TTC549 (cell line): Measurements from ENCODE around the gene LHX4.

Source experiments
- FAIRE-seq: peaks from 2 replicates; lab custom pipeline; 2012; peaks lifted over from hg19 to GRCh38; lab: Jason Lieb, UNC

Gene LHX4

DNA sequence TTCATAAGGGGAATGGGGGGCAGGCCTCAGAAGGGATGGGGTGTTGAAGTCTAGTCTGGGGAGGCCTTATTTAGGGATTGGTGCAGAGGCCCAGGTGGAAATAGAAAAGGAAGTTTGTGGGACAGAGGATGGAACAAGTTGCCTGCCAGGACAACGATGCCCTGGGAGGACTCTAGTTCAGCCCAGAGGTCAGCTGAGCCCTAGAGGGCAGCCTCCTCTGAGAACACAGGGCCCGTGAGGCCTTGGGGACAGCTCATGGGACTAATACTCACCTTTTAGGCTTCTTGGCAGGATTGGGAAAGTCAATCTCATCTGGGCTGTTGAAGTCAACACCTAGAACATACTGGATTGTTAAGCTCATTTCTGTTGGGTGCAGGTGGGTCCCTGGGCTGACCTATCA, 43.0 kb downstream of the LHX4 start:
- FAIRE-seq = no peak

DNA sequence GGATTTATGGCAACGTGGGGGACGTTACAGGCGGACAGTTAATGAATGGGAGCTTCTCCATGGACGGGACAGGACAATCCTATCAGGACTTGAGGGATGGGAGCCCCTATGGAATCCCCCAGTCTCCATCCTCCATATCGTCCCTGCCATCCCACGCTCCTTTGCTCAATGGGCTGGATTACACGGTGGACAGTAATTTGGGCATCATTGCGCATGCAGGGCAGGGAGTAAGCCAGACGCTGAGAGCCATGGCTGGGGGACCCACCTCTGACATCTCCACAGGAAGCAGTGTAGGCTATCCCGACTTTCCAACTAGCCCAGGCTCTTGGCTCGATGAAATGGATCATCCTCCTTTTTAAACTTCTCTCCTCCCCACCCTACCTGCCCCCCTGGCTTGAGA, 44.2 kb downstream of the LHX4 start:
- FAIRE-seq = no peak

DNA sequence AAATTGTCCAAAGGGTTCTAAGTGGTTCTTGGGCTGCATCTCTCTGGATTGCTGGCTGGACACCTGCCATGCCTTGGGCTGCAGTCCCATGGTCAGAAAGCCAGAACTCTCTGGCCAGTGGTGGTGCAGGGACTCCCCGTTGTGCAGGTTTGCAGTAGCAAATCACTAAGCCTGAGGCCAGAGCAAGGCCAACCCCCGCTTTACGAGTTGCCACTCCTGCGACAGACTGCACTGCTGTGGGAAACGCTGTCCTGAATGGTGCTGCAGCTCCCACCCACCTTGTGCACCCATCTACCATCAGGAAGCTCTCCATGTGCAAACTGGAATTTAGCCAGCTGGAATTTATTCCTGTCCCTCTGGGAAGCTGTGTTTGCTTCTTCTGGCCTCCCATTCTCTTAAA, 45.7 kb downstream of the LHX4 start:
- FAIRE-seq = no peak

DNA sequence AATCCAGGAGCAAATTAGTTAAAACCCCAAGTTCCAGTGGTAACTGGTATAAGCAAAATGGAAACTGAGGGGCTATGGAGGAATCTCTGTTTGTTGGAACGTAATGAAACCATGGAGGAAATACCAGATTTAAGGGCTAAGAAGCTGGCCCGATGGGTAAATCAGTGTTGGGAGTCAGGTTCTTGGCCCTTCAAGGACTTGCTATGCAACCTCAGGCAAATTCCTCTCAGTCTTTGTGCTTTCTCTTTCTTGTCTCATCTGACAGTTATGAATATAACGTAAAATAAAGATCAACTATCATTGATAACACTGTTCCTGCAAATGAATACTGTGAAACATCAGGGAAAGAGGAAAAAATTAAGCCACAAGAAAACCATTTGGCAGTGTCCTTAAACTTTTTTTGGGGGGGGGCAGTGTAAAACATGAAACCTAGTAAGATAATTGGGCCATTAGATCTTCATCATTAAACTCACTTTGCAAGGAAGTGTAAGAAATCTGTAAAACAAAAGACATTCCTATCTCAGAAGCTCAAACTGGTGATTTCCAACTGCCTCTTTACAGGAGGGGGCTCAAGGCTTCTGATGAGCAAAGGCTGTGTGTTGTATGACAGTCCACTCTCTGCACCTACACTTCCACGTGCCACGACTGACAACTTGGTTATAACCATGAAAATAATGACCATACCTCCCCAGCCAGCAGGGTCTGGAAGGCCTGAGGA, 47.6 kb downstream of the LHX4 start:
- no peak for FAIRE-seq

DNA sequence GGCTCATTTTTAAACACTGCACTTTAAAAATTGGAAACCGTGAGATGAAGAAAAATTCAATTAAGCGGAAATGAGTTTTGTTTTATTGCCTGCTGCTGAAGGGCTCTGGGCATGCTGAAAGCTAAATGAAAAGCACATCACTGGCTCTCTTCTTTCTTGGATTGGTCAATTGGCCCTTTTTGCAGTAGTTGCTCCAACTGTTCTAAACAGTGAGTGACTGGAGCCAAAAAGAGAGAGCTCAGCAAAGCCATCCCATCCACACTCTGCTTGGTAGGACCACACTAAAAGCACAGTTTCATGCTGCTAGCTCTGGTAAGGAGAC, 48.1 kb downstream of the LHX4 start:
- no peak for FAIRE-seq

DNA sequence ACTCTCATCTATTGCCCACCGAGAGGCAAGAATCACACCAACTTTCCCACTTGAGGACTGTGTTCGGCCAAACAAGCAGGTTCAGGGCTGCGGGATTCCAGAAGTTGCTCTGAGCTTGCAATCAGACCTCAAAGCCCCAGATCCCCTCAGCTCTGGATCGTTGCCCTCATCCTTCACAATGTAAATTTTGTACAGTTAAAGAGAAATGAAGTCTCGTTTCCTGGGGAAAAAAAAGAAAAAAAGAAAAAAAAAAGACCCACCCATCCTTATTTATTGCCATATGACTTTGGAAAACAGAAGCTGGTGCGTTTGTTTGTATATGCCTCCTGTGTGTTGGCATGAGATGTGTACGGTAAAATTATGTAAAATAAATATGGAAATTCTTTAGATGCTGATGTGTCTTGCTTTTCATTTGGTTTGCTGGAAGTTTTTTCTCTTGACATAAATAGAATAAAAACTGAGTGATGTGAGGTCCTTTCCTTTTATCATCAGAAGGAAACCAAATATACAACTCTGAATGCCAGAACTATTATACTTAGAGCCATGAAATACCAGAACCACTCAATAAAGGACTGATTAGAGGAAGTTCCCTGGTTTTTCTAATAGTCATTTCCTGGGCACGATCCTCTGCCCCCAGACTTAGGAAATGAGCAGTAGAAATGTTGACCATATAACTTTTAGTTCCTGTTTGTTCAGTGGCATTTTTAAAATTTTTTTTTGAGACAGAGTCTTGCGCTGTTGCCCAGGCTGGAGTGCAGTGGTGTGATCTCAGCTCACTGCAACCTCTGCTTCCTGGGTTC, 48.7 kb downstream of the LHX4 start:
- no peak for FAIRE-seq

DNA sequence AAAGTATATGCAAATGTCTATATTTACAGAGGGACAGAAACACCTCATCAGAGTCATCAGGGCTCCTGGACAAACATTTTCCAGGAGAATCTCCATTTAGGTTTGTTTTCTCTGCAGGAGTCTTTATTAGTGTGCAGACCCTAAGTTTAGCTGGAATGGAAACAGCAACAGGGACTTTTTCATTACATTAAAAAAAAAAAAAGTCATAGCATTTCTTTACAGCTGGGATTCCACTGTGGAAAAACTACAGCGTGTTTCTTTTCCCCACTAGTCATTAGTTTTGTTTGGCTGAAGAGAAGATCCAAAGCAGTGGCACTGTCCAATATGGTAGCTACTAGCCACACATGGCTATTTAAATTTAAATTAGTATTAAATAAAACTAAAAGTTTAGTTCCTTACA, 49.6 kb downstream of the LHX4 start:
- no peak for FAIRE-seq

DNA sequence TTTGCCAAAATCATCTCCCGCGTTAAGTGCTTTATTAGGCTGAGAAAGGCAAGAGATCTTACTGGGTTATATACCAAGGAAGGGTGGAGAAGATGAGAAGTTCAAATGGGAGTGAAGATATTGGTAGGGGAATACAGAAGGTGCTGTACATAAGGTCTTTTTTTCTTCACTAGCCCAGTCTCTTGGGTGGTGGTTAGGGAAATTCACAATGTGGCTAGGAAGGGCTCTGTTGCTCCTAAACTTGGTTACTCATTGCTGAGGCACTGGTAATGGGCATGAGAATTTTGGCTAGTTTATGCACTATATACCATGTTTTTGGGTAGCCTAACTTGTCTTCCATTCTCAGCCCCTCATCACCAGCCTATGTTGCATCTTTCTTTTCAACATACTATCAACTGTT, 50.6 kb downstream of the LHX4 start:
- no peak for FAIRE-seq

DNA sequence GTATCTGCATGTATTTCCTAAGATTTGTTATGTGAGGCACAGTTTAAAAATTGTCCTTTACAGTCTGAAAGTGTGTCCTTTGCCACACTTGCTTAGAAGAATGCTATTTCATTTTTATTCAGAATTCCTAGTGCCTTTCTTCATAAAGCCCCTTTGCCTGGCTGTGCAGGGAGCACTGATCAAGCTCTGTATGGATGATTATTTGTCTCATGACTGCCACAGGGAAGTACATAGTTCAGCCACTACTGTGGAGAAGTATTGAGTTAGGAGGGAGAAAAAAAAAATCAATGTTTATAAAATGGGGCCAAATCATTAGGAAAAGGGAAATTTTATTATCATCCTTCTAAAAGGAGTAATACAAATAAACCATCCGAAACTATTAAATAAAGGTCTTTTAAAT, 51.4 kb downstream of the LHX4 start:
- FAIRE-seq = no peak

DNA sequence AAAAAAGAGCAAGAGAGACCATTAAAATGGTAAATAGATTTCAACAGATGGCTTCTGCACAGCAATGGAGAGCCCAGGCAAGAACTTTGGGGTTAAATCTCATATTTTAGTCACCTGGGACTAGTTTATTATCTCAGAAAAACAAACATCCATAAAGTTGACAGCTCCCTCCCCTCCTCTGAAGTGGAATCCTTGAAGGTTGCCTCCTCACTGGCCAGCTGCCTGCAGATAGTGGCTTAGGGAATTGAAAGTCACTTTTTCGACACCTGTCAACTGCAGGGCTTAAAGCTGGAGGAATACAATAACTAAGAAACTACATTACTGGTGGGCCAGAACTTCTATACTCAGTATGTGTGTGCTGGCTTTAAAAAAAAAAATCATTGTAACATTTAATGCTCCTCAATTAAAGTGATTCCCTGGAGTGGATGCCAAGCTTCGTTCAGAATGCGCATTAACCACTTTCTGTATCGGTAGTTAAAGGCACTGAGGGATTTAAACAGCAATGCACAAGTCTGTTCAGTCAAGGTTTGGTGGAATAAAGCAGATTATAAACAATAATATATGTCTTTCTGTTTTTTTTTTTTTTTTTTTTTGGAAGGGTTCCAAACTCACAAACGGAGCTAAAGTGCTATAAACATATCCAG, 52.5 kb downstream of the LHX4 start:
- no peak for FAIRE-seq

DNA sequence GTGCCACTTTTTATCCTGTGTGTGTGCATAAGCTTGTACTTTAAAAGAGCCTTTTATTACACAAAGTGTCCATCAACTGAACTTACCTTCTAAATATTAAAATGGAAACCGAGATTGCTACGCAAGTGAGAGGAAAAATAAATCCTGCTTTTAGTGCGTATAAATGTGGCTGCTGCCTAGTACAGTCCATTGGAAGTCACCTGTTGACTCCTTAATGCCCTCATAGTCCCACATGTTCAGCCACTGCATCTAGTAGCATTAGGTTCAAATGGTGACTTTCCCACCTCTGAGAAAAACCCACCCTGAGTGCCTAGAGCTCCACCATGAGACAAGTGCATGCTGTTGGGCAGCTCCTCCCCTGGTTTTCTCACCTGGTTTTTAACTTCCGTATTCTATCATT, 53.0 kb downstream of the LHX4 start:
- no peak for FAIRE-seq

DNA sequence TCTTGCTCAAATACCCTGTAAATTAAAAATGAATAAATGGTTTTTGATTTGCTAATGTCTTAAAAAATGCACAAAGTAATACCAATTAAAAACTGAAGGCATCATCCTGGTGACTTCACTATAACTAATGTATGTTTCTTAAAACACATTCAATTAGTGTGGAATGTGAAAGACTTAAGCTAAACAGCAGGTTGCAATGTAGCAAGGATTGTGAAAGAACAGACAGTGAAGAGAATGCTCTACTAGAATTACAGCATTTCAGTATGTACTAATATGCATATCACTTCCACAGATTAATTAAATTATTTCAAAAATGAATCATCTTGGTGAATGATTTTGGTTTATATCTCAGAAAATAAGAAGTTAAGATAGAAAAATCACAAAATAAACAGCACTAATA, 56.4 kb downstream of the LHX4 start:
- no peak for FAIRE-seq

DNA sequence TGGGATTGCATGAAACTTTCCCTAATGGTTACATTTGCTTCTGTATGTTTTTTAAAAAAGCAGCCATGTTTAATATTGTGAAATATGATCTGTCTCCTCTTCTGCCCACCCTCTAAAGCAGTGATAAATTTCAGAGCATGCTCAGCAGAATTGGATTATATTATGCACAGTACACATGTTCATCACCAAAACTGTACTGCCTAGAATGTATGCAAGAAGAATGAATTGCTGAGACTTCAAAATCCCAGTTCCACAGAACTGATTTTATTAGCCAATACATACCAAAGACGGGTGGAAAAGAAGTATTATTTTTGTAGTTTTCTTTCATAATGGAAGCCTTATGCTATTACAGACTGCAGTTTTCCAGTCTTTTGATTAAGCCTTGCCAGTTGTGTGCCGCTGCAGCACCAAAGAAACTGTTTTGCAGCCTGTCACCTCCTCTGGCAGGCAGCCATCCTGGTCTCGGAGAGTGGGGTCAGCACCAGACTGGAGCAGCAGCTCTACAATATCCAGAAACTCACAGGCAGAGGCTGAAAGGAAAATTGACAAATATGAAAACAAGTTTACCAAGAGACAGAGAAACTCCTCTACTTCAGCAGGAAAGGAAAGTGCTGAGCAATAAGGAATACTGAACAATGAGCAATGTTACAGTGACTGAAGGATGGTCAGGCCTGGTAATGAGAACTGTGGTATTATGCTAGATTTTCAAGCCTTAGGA, 58.1 kb downstream of the LHX4 start:
- no peak for FAIRE-seq

DNA sequence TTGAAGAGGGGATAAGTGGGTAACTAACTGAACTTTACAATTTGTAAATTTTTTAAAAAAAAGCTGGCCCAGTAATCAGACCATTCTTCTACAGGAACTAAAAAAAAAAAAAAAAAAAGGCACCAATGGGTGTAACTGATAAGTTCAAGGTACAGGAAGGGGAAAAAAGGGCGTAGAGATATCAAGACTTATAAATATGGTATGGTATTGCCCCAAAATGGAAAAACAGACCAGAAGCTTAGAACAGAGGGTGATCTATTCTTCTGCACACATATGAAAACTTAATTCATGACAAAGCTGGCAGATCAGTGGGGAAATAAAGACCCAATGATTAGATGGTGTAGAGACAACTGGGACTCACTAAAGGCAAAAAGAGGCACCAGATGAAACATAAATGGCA, 58.9 kb downstream of the LHX4 start:
- no peak for FAIRE-seq

DNA sequence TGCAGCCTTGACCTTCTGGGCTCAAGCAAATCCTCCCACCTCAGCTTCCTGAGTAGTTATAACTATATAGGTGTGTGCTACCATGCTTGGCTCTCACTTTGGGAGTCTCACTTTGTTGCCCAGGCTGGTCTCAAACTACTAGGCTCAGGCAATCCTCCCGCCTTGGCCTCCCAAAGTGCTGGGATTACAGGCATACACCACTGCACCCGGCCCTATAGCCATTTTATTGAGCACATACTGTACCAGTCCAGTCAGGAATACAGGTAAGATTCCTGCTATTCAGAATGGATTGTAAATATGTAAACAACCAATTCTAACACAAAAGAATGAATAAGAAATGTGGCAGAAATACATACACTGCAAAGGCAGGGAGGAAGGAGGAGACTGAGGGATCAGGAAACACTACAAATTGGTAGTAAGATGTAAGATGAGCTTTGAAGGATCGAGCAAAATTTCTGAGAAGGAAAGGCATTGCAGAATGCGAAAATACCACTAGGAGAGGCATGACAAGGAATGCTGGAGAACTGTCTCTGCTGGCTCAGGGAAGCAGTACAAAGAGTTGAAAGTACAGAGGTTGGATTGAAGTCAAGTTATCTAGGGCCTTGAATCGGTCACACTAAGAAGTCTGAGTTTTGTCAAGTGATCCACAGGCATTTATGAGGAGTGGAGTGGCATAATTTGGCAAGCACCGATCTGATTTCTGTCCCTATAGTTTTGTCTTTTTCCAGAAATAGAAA, 60.4 kb downstream of the LHX4 start:
- no peak for FAIRE-seq

DNA sequence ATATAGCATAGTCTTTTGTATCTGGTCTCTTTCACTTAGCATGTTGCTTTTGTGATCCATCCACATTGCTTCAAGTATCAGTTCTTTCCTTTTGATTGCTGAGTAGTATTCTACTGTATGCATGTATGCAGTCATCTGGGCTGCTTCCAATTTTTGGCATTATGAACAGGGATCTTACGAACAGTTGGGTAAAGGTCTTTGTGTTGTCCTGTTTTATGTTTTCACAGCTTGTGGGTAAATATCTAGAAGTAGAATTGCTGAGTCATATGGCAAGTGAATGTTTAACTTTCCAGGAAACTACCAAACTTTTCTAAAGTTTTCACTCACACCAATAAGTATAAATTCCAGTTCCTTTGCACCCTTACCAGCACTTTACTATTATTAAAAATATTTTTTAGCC, 60.9 kb downstream of the LHX4 start:
- no peak for FAIRE-seq

DNA sequence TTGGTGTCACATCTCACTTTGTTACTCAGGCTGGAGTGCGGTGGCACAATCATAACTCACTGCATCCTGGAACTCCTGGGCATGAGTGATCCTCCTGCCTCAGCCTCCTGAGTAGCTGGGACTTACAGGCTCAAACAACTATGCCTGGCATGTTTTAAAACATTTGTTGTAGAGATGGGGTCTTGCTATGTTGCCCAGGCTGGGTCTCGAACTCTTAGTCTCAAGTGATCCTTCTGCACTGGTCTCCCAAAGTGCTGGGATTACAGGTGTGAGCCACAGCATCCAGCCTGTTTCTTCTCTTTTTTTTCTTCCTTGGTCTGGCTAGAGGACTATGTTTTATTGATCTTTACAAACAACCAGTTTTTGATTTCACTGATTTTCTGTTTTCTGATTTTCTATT, 64.6 kb downstream of the LHX4 start:
- FAIRE-seq = no peak

DNA sequence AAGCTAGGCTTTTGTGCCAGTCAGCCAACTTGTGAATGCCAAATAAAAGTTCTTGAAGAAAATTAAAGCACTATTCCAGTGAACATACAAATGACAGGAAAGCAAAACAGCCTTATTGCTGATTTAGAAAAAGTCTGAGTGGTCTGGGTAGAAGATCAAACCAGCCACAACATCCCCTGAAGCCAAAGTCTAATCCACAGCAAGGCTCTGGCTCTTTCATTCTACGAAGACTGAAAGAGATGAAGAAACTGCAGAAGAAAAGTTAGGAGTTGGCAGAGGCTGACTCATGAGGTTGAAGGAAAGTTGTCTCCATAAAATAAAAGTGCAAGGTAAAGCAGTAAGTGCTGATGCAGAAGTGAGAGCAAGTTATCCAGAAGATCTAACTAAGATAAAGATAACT, 65.9 kb downstream of the LHX4 start:
- FAIRE-seq = no peak

DNA sequence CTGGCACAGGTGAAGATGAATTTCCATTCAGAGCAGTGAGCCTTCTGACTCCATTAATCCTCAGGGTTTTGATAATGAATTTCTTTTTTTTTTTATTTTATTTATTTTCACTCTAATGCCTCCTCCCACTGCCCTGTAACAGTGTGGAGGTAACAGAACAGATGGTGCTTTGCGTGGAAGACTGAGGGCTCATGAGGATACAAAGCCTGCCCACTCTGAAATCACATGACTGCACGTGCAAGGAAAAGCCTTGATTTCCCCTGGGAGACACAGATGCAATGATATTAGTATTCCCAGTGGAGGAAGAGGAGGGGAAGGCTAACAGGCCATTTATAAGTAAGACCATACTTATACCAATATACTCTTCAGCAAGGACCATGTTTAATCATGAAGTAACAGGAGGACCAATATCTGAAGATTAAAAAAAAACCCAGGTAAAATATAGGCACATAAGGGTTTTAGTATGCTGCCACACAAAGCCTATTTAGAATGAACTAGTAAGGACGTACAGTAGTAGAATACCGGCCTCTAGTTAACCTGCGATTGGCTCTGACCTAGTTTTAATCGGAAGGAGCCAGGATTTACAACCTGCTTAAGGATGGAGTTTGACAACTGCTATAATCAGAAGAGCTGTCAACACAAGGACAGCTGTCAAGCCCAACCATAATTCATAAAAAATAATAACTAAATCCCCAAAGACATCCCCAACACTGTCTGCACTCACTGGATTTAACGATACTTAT, 69.6 kb downstream of the LHX4 start:
- FAIRE-seq = no peak

DNA sequence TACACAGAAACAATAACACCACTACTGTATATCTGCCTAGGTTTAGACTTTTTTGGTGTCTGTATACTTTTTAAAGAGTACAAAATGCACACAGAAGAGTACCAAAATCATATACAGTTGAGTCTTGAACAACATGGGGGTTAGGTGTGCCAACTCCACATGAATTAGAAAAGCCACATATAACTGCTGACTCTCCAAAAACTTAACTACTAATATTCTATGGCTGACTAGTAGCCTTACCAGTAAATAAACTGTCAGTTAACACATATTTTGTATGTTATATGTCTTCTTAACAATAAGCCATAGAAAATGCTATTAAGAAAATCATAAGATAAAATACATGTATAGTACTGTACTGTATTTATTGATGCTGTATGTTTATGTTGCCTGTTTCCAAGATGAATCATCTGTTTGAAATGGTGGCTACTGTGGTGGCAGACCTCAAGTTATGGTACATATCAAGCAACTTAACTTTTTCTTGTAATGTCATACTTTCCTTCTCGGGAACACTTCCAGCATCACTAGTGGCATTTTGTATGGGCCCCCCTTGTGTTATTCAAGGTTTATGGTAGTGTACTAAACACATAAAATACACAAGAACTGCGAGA, 71.2 kb downstream of the LHX4 start:
- FAIRE-seq = no peak

DNA sequence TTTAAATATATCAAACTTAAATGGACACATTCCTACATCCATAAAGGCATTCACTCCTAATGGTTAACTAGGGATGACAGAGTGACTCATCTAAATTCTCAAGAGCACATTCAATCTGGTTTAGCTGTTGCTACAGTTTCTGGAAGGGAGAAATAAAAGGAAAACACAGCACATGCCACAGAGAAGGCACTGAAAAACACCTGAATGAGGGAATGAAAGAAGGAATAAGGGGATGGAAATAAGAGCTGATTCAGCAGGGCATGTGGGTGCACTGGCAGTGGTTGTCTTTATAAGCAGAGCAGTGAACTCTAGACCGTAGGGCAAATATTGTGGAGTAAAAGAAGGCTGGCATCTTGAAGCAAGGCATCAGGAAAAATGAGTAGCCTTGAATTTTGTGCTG, 79.3 kb downstream of the LHX4 start:
- no peak for FAIRE-seq
